HepG2 (cell line): Measurements from ENCODE around the gene MIDN. TPM values are rescaled to one million over a fixed set of nuclear protein-coding genes. Genes with fewer than 3 reads are reported as not detected.

Experiments used
- CCAR2 ChIP-seq: fragments of 200-400 bp; formaldehyde crosslinking; optimal IDR thresholded peaks from 2 replicates; pipeline ENCODE3; 2018; ENCODE audit warnings: low read depth, mild to moderate bottlenecking, low read length, moderate library complexity
- HCFC1 ChIP-seq: fragments of 150-350 bp; IDR thresholded peaks from 2 replicates; pipeline ENCODE4 v1.6.1; 2014; ENCODE audit warnings: low read depth, low read length
- MED8 ChIP-seq: sonication (generic); formaldehyde crosslinking; IDR thresholded peaks from 2 replicates; pipeline ENCODE4 v1.8.1; 2023; ENCODE audit warnings: mild to moderate bottlenecking, missing genetic modification reagents; ENCODE audit not compliant: insufficient replicate concordance
- MIER3 ChIP-seq: IDR thresholded peaks from 2 replicates; pipeline ENCODE4 v1.6.1; 2016; ENCODE audit warnings: missing compliant biosample characterization, borderline replicate concordance
- PCBP2 ChIP-seq: fragments of 200-400 bp; formaldehyde crosslinking; optimal IDR thresholded peaks from 2 replicates; pipeline ENCODE3; 2018; ENCODE audit warnings: low read length, low read depth; ENCODE audit not compliant: poor library complexity, severe bottlenecking
- SNRNP70 ChIP-seq: fragments of 200-400 bp; formaldehyde crosslinking; IDR thresholded peaks from 2 replicates; pipeline ENCODE4 v1.6.1; 2017; ENCODE audit warnings: mild to moderate bottlenecking, low read depth, low read length, moderate library complexity
- SP4 ChIP-seq: sonication (generic); formaldehyde crosslinking; IDR thresholded peaks from 2 replicates; pipeline ENCODE4 v1.8.1; 2023; ENCODE audit warnings: mild to moderate bottlenecking, missing genetic modification reagents
- THAP11 ChIP-seq: IDR thresholded peaks from 2 replicates; pipeline ENCODE4 v1.6.1; 2016; ENCODE audit warnings: missing biosample characterization, missing genetic modification reagents
- TOPORS ChIP-seq: sonication (generic); formaldehyde crosslinking; IDR thresholded peaks from 2 replicates; pipeline ENCODE4 v1.8.0; 2023; ENCODE audit warnings: mild to moderate bottlenecking, missing genetic modification reagents
- ZNF484 ChIP-seq: sonication (generic); formaldehyde crosslinking; IDR thresholded peaks from 2 replicates; pipeline ENCODE4 v1.5.1; 2020; ENCODE audit warnings: mild to moderate bottlenecking, low read depth, missing genetic modification reagents, borderline replicate concordance
- ZNF501 ChIP-seq: sonication (generic); formaldehyde crosslinking; IDR thresholded peaks from 2 replicates; pipeline ENCODE4 v1.5.1; 2020; ENCODE audit warnings: mild to moderate bottlenecking, moderate library complexity, missing genetic modification reagents
- ZNF598 ChIP-seq: sonication (generic); formaldehyde crosslinking; IDR thresholded peaks from 2 replicates; pipeline ENCODE4 v1.5.1; 2020; ENCODE audit warnings: mild to moderate bottlenecking, missing genetic modification reagents, borderline replicate concordance
- ZNF605 ChIP-seq: sonication (generic); formaldehyde crosslinking; IDR thresholded peaks from 2 replicates; pipeline ENCODE4 v1.8.0; 2022; ENCODE audit warnings: mild to moderate bottlenecking, missing genetic modification reagents
- ZNF629 ChIP-seq: sonication (generic); formaldehyde crosslinking; conservative IDR thresholded peaks from 2 replicates; pipeline ENCODE4 v1.5.0; 2020; ENCODE audit warnings: missing genetic modification reagents
- polyA plus RNA-seq, 8 experiments: library from polyadenylated mRNA; depleted of rRNA in 3 of 8; stranded (reverse) in 7 of 8; unstranded in 1 of 8; fragments of >200 nt; fragmentation: Illumina TruSeq in 4 of 8; extraction: Trizol in 4 of 8; gene quantifications; 2 replicates each; pipeline versions ENCODE4 v1.2.1 to v1.2.3, GENCODE V29; 2011 to 2016; ENCODE audit warnings: low read depth in 4 of 8, missing spikeins in 1 of 8, mixed read lengths in 1 of 8; ENCODE audit not compliant: insufficient read depth in 1 of 8
- total RNA-seq, 5 experiments: library from RNA; depleted of rRNA; stranded (reverse); fragments of >200 nt; fragmentation: Illumina TruSeq; extraction: Trizol; gene quantifications; 2 replicates each; pipeline ENCODE4 v1.2.3, GENCODE V29; 2016; ENCODE audit warnings: low read depth in 1 of 5
- TF ChIP-seq, protein P1 (sequence below): sonication (generic); formaldehyde crosslinking; IDR thresholded peaks from 2 replicates; pipeline ENCODE4; 2020; ENCODE audit warnings: missing genetic modification reagents, mild to moderate bottlenecking, borderline replicate concordance
- TF ChIP-seq, protein P2 (sequence below): sonication (generic); formaldehyde crosslinking; conservative IDR thresholded peaks from 2 replicates; pipeline ENCODE4 v1.8.0; 2022; ENCODE audit warnings: mild to moderate bottlenecking, moderate library complexity, missing genetic modification reagents
- TF ChIP-seq, protein P3 (sequence below): sonication (generic); formaldehyde crosslinking; IDR thresholded peaks from 2 replicates; pipeline ENCODE4 v1.5.0; 2020; ENCODE audit warnings: mild to moderate bottlenecking, missing genetic modification reagents
- TF ChIP-seq, protein P4 (sequence below): sonication (generic); formaldehyde crosslinking; IDR thresholded peaks from 2 replicates; pipeline ENCODE4 v1.4.0; 2020; ENCODE audit warnings: mild to moderate bottlenecking, missing genetic modification reagents

Gene MIDN
- total and polyA plus RNA-seq, 2 of the 13 experiments (the other 11 are each of a cell fraction or from before 2014, with no cell fraction given), result 8.4 to 18.0 TPM

DNA sequence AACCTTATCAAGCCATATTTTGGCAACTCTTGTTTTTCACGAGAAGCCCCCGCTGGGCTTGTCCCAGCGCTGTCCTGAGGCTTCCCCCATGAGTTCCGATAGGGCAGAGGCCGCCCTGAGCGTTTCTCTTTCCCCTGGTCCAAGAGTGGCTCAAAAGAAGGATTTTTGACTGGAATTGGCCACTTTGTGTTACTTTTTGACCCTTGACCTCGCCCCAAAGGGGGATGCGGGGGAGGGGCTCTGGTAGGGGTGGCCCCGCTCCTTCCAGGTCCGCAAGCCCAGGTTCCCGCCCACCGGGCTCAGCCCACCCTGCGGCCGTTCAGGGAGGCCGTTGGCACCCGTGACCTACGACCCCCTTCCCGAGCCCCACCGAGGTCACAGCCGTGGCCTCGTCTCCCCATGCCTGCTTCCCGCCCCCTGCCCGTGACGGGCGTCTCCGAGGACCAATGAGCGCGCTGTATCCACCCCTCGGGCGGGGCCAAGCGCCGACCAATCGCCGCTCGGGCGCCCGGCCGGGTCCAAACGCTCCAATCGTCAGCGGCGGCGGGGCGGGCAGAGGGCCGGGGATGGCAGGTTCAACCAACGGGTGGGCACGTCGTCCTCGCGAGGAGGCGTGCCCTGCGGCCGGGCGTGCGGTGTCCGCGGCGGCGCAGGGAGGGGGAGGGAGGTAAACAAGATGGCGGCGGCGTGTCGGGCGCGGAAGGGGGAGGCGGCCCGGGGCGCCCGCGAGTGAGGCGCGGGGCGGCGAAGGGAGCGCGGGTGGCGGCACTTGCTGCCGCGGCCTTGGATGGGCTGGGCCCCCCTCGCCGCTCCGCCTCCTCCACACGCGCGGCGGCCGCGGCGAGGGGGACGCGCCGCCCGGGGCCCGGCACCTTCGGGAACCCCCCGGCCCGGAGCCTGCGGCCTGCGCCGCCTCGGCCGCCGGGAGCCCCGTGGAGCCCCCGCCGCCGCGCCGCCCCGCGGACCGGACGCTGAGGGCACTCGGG lies 43.0 kb upstream of the MIDN start, which contains the start of gene STK11 (continued):
- TF ChIP-seq, protein P1, sequence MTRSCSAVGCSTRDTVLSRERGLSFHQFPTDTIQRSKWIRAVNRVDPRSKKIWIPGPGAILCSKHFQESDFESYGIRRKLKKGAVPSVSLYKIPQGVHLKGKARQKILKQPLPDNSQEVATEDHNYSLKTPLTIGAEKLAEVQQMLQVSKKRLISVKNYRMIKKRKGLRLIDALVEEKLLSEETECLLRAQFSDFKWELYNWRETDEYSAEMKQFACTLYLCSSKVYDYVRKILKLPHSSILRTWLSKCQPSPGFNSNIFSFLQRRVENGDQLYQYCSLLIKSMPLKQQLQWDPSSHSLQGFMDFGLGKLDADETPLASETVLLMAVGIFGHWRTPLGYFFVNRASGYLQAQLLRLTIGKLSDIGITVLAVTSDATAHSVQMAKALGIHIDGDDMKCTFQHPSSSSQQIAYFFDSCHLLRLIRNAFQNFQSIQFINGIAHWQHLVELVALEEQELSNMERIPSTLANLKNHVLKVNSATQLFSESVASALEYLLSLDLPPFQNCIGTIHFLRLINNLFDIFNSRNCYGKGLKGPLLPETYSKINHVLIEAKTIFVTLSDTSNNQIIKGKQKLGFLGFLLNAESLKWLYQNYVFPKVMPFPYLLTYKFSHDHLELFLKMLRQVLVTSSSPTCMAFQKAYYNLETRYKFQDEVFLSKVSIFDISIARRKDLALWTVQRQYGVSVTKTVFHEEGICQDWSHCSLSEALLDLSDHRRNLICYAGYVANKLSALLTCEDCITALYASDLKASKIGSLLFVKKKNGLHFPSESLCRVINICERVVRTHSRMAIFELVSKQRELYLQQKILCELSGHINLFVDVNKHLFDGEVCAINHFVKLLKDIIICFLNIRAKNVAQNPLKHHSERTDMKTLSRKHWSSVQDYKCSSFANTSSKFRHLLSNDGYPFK (CRISPR knock-in tag), result peak; percentile 89; the same call in 1 of the 2 replicates
- TF ChIP-seq MED8 (CRISPR knock-in tag), result peak; percentile 31
- TF ChIP-seq, protein P2, sequence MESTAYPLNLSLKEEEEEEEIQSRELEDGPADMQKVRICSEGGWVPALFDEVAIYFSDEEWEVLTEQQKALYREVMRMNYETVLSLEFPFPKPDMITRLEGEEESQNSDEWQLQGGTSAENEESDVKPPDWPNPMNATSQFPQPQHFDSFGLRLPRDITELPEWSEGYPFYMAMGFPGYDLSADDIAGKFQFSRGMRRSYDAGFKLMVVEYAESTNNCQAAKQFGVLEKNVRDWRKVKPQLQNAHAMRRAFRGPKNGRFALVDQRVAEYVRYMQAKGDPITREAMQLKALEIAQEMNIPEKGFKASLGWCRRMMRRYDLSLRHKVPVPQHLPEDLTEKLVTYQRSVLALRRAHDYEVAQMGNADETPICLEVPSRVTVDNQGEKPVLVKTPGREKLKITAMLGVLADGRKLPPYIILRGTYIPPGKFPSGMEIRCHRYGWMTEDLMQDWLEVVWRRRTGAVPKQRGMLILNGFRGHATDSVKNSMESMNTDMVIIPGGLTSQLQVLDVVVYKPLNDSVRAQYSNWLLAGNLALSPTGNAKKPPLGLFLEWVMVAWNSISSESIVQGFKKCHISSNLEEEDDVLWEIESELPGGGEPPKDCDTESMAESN (CRISPR knock-in tag), result peak; percentile 84
- no peak for TF ChIP-seq ZNF629 (CRISPR knock-in tag)
- TF ChIP-seq ZNF598 (CRISPR knock-in tag), result 0 out of 2 replicates have a peak, but pooled peaks have one; percentile 62
- no peak for TF ChIP-seq ZNF484
- TF ChIP-seq PCBP2, result no peak
- TF ChIP-seq, protein P3, sequence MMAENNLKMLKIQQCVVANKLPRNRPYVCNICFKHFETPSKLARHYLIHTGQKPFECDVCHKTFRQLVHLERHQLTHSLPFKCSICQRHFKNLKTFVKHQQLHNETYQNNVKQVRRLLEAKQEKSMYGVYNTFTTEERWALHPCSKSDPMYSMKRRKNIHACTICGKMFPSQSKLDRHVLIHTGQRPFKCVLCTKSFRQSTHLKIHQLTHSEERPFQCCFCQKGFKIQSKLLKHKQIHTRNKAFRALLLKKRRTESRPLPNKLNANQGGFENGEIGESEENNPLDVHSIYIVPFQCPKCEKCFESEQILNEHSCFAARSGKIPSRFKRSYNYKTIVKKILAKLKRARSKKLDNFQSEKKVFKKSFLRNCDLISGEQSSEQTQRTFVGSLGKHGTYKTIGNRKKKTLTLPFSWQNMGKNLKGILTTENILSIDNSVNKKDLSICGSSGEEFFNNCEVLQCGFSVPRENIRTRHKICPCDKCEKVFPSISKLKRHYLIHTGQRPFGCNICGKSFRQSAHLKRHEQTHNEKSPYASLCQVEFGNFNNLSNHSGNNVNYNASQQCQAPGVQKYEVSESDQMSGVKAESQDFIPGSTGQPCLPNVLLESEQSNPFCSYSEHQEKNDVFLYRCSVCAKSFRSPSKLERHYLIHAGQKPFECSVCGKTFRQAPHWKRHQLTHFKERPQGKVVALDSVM, result peak; percentile 27; the same call in 1 of the 2 replicates
- TF ChIP-seq CCAR2, result no peak
- TF ChIP-seq HCFC1, result no peak; the same call in 1 of the 2 replicates
- TF ChIP-seq, protein P4, sequence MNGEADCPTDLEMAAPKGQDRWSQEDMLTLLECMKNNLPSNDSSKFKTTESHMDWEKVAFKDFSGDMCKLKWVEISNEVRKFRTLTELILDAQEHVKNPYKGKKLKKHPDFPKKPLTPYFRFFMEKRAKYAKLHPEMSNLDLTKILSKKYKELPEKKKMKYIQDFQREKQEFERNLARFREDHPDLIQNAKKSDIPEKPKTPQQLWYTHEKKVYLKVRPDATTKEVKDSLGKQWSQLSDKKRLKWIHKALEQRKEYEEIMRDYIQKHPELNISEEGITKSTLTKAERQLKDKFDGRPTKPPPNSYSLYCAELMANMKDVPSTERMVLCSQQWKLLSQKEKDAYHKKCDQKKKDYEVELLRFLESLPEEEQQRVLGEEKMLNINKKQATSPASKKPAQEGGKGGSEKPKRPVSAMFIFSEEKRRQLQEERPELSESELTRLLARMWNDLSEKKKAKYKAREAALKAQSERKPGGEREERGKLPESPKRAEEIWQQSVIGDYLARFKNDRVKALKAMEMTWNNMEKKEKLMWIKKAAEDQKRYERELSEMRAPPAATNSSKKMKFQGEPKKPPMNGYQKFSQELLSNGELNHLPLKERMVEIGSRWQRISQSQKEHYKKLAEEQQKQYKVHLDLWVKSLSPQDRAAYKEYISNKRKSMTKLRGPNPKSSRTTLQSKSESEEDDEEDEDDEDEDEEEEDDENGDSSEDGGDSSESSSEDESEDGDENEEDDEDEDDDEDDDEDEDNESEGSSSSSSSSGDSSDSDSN (CRISPR knock-in tag), result peak; percentile 37
- TF ChIP-seq ZNF501 (CRISPR knock-in tag), result 0 out of 2 replicates have a peak, but pooled peaks have one; percentile 59
- TF ChIP-seq SNRNP70, result no peak
- no peak; the same call in 1 of the 2 replicates for TF ChIP-seq TOPORS (CRISPR knock-in tag)
- peak; percentile 81 for TF ChIP-seq THAP11 (CRISPR knock-in tag)
- peak; percentile 44; the same call in 1 of the 2 replicates for TF ChIP-seq ZNF605
- peak; percentile 21; the same call in 1 of the 2 replicates for TF ChIP-seq MIER3 (CRISPR knock-in tag)
- TF ChIP-seq SP4 (CRISPR knock-in tag), result peak; percentile 98
